Left lobe of liver (tissue), 2 donors: ENCODE data around the gene COL2A1. TPM values are rescaled to one million over a fixed set of nuclear protein-coding genes. Genes with fewer than 3 reads are reported as not detected.
A peak's percentile ranks its signal among the peaks of the same experiment; 100 is the strongest.

Source experiments
- ATAC-seq: fragments of 200-7000 bp; cut with Tn5 transposase; one replicate; pipeline ENCODE4 v1.9.1; 2020; ENCODE audit warnings: mild to moderate bottlenecking, moderate library complexity
- DNase-seq: peaks from one replicate; pipeline ENCODE4 v3.0.0-alpha.2; 2020; ENCODE audit warnings: low spot score
- total RNA-seq: library from RNA; stranded (reverse); gene quantifications from one replicate; pipeline ENCODE4 v1.2.1, GENCODE V29; 2021
- donor health status: DM: no; HTN: no; CAD: no; lungs with moderate emphysema.
- donor health status: DM: no; HTN: yes; CAD: no.

Gene COL2A1
- total RNA-seq, 1 donor from 2014 or later = 0.08 TPM

DNA sequence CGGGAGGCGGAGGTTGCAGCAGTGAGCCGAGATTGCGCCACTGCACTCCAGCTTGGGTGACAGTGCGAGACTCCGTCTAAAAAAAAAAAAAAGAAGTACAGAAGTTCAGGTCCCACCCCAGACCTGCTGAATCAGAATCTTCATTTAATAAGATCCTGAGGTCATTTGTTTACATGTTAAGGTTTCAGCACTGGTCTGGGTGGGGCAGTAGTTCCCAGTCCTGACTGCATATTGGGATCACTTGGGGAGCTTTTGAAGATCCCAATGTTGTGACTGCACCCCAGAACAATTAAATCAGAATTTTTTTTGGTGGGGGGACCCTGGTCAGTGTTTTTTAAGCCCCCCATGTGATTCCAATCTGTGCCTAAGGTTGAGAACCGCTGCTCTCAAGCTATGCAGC is 11.7 kb upstream of the COL2A1 start:
- ATAC-seq (no peak), DNase-seq (no peak)

DNA sequence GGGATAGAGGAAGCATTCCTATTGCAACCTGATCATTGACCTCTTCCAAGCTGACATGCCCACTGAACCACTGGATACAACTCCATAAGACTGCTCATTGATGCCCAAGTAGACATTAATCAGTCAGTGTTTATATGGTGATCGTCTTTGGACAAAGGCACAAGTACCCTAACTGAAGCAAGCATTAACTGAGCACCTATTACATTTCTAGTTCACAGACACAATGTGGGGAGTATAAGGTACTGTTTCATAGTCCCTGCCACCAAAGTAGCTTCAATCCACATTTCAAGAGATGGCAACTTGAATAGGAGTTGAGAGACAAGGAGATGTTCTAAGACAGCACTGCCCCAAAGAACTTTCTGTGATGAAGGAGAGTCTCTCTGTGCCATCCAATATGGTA is 10.9 kb upstream of the COL2A1 start:
- no peak for ATAC-seq
- DNase-seq = no peak

DNA sequence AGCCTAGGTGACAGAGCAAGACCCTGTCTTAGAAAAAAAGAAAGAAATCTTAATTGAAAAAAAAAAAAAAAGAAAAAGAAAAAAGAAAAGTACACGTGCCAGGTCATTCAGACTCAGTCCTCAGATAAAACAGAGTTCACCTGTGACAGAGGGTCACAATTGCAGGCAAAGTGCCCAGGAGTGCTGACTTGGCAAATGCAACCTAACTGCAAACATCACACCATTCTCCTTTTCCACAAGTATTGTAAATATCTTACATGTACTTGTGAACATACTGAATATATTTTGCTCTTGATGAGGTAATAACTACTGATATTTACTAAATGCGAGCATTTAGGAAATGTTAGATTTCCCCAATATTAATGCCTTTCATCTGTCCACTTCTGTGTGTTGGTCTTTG is 9.0 kb upstream of the COL2A1 start:
- DNase-seq (peak; percentile 75), ATAC-seq (peak; percentile 86)

DNA sequence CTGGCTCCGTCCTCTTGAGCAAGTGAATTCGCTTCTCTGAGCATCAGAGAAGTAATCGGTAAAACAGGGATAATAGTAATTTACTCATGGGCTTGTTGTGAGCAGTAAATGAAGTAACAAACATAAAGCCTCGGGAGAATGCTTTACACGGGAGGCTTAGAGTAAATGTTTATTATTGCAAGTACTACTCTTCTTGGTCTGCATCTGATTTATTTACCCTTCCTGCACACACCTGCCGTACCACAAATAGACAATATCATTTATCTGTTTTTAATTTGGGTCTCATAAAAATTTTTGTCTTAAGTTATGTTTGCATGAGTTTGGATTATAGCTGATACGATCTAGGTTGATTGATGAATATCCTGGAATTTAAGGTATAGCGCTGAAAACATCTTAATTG is 7.8 kb upstream of the COL2A1 start:
- DNase-seq (no peak), ATAC-seq (no peak)

DNA sequence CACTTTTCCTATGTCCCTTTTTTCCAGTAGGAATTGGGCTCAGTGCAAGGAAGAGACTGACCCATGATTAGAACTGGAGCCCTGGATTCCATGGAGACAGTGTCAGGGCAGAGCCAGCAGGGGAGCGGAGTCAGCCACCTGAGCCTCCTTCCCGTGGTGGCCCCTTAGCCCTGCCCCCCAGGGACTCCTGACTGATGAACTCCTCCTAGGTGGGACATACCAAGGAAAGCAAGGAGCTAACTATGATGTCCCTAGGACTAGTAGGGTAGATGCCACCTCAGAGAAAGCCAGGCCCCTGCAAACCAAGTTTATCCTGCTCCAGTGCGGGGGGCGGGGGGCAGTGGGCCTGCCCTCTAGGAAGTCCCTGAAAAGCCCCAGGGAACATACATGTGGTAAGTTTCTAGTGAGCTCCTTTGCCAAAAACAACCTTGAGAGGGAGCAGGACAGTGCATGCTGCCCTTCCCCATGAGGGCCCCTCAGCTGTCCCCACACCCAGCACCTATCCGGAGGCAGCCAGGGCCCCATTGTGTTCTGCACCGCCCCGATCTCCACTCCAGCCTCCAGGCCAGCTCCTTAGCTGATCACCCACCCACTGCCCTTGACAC is 6.2 kb upstream of the COL2A1 start:
- DNase-seq (no peak), ATAC-seq (no peak)

DNA sequence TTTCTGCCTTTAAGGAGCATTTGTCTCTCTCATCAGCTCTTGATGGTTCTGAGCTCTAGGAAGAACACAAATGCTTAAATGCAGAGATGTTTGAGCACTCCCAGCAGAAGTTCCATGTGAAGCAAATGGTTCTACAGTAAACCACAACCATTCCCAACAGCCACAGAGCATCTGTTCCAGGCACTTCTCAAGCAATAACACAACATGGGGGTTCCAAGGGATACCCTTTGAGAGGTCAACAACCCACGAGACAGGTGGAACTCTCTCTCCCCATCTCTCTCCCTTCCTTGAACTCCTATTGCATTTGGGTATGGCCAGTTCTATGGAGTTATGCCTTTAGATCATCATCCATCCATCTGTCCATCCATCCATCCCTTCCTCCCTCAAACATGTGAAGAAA is 5.2 kb upstream of the COL2A1 start:
- DNase-seq (no peak), ATAC-seq (no peak)

DNA sequence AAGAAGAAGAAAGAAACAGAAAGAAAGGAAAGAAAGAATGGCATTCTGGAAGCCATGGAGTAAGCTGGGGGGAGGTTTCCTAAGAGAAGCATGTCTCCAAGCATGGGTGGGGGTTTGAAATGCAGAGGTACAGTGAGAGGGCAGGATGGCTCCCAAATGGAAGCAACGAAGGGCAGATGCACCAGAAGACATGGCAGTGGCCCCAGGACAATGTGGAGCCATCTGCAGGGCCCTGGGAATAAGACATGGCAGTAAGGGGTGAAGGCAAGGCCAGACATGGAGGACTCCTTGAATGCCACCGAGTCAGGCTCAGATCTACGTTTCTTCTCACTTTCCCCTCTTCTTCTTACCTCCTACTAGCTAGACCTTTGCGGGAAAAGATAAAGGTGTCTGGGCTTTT is 4.7 kb upstream of the COL2A1 start:
- ATAC-seq (no peak), DNase-seq (no peak)

DNA sequence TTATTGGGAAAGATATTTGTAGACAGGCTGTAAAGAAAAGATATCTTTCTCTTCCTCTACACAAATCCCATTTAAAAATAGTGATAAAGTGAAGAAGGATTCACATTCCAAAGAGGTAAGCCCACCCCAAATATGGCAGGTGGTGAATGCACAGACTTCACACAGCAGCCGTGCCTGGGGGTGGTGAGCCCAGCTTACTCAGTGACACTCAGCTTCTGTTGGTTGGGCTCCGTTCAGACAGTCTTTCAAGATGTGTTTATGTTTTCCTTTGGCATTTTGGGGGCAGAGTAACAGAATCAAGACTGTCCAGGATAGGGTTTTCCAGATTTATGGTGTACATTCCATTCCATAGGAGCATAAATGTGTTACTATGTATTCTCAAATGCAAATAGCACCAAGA is 4.1 kb upstream of the COL2A1 start:
- no peak for ATAC-seq

DNA sequence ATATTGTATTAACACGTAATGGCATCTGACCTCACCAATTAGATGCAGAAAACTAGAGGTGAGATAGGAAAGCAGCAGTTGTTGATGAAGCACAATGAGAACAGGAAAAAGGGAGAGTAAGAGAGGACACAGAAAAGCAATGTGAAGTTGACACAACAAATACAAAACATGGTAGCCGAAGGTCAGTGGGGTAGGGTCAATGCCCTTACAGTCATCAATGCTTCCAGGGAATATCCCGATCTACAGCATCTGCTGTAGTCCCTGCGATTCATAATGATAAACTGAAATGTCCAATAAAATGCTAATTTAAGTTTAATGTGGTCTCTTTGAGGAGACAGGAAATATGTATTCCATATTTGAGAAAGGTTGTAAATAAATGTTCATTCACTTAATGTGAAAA is 2.9 kb upstream of the COL2A1 start:
- DNase-seq (no peak), ATAC-seq (no peak)

More for the DNA sequence above, 4.1 kb upstream of the COL2A1 start:
- DNase-seq = no peak

DNA sequence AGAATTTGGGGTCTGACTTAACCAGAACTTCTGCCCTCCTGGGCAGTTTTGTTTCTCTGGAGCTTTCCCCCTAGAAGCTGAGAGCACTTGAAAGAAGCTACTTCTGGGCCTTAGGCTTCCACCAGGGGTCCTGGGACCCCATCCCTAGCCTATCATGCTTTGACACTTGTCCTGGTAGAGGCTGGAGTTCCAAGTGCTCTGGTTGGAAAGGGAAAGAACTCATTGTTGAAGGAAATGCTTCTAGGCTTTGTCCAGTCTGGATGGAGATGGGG is 1.4 kb upstream of the COL2A1 start:
- no peak for ATAC-seq
- DNase-seq = no peak

DNA sequence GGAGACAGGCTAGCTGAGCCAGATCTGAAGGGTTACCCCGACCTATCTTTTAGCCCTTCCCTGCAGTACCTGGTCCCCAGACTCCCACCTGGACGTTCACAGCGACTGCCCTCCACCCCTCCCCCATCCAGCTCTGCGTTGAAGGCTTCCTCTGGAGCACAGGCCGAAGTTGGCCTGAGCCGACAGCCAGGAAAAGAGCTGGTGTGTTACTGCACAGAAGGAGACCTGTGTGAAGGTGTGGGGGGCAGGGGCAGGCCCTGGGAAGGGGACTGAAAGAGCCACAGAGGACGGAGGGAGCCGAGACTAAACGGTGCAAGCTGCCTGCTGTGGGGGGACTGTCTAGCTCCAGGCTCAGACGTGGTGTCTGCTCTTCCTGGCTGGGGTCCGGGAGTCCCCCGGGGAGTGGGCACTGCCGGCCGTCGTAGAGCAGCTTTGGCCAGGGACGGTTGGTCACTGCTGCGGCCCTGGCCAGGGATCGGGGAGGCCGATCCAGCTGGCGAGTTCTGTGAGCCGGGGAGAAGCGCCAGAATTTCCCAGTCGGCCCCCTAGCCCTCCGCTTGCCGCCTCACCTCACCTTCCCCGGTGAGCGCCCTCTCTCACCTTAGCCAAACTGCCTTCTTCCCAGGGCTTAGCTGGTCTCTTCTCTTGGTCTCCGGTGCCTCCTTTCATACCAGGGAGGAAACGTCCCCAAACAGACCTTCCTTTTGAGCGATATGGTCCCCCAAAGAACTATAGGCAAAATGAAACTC is 899 bp upstream of the COL2A1 start:
- ATAC-seq (no peak), DNase-seq (no peak)

DNA sequence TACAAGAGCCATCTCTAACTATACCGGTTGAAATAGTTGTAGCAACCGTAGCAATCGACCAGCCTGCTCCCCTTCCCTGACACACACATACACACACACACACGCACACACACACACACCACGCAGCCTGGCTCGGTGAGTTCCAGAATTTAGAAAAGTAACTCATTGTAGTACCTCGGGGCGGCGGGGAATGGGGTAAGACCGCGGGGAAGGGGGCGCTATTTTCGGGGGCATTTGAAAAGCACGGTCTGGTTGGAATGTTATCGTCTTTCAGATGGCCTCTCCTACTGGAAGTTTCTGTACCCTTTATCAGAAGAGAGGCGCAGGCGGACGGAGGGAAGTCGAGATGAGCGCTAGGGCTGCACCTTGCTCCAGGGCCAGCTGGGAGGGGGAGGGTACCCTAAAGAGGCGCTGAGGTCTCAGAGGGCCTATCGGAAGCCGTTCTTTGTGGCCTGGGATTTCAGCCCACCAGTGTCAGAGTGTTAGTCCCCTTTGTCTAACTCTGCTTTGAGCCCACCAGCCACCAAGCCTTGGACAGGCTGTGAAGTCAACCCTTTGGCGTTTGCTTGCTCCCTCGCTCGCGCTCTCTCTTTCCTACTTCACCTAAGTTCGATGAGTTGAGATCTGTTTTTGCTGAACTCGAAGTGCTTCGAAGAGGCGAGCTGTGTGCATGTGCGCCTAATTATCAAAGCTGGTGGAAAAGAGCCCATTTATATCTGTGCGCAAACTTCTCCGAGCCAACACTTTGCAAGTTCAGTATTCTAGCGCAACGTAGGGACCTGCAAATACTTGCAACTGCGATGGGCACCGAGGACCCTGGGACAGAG is 837 bp downstream of the COL2A1 start:
- DNase-seq = no peak

DNA sequence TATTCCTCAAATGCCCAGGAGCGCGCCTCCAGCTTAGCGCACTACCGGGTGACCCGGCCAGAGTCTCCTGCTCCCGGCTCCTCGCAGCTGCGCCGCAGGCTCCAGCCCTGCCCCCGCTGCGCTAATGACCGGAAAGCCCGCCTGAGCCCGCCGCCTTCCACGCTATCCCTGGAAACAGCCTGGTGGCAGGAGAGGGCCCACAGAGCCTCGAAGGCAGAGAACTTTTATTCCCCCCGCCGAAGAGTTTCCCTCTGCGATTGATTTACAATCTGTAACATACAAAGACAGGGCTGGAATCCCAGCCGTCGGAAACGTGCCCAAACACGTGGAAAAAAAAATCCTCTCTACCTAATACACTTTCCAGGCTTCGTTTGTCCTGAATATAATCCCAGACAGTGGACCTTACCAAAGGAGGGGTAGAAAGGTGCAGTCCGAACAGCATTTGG is 1.5 kb downstream of the COL2A1 start:
- ATAC-seq = peak; percentile 67
- DNase-seq = no peak

More for the DNA sequence above, 837 bp downstream of the COL2A1 start:
- ATAC-seq = no peak

DNA sequence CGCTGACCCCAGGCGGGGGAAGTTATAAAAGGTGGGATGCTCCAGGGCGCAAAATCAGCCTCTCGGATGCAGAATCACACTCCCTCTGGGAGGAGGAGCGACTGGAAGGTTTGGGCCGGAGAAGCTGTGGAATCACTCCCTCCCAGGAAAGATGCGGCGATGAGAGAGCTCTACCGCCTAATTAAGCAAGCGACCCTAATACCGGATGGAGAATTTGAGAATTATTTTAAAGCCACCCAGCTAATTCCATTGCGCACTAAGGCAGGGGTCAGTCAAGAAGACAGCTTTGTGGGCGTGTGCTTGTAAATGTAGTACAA is 1.9 kb downstream of the COL2A1 start:
- DNase-seq (no peak), ATAC-seq (no peak)

DNA sequence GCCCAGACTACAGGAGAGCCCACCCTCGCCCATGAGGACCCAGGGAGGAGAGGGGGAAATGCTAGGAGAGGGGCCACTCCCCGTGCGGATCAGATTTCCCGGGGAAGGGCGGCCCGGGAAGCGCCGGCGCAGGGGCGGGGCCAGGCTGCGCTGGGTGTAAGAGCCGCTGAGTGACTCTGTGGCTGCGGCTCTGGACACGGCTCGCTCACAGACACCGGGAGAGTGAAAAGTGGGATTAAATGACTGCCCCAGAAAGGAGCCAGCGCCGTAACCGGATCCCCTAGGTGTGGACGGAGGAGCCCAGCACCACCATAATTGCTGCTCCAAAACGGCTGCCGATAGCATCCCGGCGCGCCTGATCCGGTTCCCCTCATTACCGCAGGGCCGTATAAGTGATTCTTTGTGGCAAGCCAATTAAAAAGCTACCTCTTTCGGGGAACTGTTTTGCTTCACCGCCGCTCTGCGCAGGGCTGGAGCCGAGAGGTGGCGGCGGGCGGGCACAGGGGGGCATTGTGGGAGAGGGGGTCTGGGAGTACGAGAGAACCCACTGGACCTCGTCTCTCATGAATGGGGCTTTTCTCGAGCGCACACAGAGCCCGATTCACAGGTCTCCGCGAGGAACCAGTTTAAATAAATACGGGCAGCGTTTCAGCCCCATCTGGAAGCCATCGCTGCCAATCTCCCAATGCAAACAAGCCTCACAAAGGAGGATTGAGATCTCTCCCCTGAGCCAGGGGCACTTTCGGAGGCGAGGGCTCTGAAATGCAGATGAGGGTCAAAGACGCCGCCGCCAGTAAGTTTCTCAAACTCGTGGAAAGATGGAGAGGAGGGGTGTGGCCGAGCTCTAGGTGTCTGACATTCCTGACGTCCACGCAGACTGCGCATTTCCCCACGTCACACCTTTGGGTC is 2.5 kb downstream of the COL2A1 start:
- DNase-seq (no peak), ATAC-seq (peak; percentile 57)

DNA sequence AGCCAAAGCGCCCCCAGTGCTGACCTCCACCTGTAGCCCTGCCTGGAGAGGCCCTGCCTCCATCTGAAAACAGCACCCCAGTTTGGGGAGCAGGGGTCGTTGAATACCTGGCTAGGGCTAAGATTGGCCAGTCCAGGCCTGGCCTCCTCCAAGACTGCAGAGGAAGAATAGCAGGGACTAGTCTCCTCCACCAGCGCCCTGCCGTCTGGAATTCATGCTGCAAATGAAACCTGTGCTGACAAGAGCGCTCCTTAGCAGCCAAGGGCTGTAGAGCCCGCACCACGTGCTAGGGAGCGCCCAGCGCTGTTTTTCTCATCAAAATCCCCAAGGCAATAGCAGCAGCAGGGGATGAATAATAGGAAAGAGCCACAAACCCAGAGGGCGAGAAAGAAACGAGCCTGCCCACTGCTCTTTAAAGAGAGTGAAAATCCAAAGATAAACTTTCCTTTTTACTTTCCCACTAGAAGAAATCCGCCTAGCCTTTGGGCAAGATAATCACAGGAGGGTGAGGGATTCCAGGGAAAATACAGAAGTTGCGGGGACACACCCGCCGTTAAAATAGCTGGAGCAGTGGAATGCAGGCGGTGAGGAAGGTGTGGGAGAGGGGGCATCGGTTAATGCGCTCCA is 3.3 kb downstream of the COL2A1 start:
- DNase-seq = no peak
- no peak for ATAC-seq

DNA sequence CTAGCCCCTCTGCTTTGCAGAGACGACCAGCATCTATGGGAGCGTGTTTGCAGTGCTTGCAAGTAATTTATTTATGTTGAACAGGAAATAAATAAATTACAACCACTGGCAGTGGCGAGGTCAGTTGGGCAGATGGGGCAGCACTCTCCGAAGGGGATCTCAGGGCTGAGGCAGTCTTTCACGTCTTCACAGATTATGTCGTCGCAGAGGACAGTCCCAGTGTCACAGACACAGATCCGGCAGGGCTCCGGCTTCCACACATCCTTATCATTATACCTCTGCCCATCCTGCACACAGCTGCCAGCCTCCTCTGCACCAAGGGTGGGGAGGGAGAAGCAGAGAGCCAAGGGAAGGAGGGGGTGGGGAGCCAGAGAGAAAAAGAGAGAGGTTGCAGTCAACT is 4.5 kb downstream of the COL2A1 start:
- DNase-seq (no peak), ATAC-seq (no peak)

DNA sequence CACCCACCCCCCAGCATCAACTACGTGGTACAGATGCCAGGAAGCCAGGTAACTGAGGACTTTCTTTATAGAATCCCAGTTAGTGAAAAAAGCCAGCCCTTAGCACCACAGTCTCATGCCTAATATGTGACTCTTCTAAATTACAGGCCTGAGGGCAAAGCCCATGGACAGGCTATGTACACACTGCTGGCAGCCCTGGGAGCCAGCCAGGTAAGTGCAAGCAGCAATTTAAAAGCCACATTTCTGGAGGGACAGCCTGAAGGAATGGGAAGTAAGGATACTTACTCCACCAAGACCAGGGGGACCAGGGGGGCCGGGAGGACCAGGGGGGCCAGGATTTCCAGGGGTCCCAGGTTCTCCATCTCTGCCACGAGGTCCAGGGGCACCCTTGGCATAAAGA is 7.0 kb downstream of the COL2A1 start:
- peak; percentile 68 for DNase-seq
- ATAC-seq = peak; percentile 91

DNA sequence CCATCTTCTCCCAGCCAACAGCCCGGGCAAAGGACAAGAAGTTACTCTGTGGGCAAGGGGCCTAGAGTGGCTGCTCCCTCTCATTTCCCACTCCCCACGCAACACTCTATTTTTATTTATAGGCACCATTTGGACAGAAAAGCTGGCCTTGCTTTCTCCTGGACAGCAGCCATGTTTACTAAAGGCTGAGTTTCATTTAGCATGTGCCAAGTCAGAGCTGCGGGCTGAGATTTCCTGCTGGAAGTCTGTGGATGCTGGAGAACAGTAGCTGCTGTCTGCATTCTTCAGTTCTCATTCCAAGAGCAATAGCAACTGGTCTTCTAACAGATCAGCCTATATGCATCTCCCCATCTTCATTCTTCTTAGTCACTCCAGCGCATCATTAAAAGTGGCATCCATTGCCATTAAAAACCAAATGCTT is 8.3 kb downstream of the COL2A1 start:
- peak; percentile 56 for ATAC-seq

DNA sequence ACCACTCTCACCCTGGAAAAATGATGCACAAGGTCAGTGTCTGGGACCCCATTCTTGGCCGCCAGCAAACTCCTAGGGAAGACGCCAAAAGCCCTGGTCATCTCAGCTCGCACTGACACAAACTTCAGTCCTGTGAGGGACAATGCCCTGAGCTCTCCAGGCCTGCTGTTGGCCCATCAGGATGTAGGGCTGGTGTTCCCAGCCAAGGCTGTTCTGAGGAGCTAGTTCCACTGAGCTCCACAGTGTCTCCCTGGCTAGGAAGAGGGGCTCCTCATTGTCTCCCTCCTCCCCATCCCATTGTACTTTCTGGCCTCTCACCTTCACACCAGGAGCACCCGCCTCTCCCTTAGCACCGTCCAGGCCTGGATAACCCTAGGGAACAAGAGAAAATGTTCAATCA is 10.8 kb downstream of the COL2A1 start:
- ATAC-seq (no peak), DNase-seq (no peak)

More for the DNA sequence above, 8.3 kb downstream of the COL2A1 start:
- no peak for DNase-seq

DNA sequence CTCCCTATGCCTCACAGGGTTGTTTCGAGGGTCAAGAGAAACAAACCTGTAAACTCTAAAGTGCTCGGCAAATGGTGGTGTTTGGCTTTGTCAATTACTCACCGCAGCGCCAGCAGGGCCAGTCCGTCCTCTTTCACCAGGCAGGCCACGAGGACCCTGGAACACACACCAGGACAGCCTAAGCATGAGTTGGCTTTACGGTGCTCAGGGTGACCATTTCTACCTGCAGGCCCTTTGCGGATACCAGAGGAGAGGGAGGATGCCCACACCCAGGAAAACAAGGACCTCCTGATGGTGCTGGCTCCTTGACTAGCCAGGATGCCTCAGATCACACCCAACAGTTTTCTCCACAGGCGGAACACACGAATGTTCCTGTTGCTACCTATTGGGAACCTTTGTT is 11.5 kb downstream of the COL2A1 start:
- no peak for DNase-seq
- no peak for ATAC-seq
